ENCODE results near the gene APOBEC3C.
"Not testable (repeated sequence)": the region's sequence is repeated elsewhere in the genome, so short reads cannot be mapped to it uniquely, and the experiment has no call there.

APOBEC3C gene

DNA sequence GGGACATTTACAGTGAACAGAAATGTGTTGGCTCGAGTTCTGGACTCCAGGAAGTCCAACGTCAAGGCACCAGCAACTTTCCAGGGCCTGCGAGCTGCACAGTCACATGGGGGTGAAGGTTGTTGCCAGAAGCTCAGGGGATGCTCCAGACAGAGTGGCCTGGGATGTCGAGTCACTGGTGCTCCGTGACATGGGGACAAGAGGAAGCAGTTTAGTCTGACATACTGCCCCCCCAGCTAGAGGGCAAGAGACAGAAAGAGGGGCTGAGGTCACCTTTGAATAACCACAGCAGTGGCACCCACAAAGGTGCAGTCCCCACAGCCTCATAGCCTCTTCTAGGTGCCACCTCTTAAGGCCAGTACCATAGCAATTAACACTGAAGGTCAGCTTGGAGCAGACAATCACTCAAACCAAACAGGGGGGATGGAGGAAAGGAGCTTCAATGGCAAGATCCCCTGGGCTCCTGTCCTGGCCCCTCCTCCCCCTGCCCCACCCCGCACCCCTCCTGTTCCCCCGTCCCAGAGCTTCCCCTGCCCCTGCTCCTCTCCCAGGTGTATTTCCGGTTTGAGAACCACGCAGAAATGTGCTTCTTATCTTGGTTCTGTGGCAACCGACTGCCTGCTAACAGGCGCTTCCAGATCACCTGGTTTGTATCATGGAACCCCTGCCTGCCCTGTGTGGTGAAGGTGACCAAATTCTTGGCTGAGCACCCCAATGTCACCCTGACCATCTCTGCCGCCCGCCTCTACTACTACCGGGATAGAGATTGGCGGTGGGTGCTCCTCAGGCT lies 10.7 kb downstream of the APOBEC3C start:
- no peak for DNase-seq

DNA sequence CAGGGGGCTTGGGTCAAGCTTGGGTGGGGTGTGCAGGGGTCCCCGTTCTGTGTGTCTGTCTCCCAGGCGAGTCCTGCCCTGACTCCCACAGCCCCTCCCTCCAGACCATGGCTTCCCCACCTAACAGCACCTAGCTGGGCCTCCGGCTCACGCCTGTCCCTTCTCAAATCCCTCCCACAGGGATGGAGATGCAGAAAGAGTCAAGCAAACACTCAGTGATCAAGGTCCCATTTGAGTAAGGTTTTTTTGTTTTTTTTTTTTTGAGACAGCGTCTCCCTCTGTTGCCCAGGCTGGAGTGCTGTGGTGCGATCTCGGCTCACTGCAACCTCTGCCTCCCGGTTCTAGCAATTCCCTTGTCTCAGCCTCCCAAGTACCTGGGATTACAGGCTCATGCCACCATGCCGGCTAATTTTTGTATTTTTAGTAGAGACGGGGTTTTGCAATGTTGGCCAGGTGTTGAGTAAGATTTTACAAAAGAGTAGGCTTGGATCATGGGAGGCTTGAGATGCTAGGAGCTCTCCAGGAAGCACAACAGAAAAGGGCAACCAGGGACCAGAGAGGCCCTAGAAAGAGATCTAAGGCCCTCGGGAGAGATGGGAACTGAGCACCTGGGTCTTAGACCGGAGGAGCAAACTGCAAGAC lies 12.6 kb downstream of the APOBEC3C start:
- DNase-seq = no peak

DNA sequence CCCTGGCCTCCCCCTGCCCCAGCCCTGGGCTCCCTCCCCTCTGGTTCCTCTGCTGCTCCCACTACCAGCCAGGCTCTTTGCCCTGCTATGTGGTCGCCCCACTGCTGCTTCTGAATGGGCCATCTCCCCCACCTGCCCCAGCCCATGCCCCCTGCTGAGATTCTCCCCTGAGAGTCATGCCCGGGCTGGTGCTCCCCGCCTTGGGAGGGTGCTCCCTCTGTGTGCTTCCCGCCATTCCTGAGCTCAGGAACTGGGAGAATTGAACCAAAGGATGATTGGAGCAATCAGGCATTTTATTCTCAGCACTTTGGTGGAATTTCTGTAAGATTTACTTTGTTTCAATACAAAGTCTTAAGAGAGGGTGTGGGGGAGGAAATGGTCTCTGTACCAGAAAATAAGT lies 13.7 kb downstream of the APOBEC3C start:
- no peak for DNase-seq

DNA sequence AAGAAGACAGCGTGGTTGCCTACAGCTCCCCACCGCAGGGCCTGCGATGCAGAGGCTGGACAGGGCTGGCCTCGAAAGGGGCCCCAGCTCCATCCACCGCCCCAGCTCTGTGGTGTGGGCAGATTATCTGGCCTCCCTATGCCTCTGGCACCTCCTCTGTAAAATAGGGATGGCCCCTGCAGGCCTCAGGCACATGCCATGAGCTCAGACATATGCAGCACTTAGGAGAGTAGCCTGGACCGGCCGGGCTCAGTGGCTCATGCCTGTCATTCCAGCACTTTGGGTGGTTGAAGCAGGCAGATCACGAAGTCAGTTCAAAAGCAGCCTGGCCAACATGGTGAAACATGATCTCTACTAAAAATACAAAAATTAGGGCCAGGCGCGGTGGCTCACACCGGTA lies 14.2 kb downstream of the APOBEC3C start:
- DNase-seq = no peak

DNA sequence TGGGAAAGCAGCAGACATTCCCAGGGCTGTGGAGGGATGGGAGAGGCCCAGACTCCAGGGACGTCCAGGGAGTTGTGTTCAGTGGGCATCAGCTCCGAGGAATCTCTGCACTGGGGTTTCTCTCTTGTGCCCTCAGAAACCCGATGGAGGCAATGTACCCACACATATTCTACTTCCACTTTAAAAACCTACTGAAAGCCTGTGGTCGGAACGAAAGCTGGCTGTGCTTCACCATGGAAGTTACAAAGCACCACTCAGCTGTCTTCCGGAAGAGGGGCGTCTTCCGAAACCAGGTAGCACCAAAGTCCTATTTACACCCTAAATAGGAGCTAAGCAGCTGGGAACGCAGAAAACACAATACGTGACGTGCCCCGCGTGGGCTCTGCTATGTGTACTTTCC lies 15.2 kb downstream of the APOBEC3C start:
- DNase-seq = no peak

DNA sequence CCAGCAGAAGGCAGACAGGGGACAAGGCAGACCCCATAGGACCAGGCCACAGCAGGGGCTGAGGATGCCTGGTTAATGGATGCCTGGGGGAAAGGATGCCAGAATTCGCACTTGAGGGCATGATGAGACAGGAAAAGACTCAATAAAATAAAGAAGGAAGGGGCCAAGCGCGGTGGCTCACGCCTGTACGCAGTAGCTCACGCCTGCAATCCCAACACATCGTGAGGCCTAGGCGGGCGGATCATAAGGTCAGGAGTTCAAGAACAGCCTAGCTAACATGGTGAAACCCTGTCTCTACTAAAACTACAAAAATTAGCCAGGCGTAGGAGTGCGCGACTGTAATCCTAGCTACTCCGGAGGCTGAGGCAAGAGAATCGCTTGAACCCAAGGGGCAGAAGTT lies 16.6 kb downstream of the APOBEC3C start:
- DNase-seq = no peak

DNA sequence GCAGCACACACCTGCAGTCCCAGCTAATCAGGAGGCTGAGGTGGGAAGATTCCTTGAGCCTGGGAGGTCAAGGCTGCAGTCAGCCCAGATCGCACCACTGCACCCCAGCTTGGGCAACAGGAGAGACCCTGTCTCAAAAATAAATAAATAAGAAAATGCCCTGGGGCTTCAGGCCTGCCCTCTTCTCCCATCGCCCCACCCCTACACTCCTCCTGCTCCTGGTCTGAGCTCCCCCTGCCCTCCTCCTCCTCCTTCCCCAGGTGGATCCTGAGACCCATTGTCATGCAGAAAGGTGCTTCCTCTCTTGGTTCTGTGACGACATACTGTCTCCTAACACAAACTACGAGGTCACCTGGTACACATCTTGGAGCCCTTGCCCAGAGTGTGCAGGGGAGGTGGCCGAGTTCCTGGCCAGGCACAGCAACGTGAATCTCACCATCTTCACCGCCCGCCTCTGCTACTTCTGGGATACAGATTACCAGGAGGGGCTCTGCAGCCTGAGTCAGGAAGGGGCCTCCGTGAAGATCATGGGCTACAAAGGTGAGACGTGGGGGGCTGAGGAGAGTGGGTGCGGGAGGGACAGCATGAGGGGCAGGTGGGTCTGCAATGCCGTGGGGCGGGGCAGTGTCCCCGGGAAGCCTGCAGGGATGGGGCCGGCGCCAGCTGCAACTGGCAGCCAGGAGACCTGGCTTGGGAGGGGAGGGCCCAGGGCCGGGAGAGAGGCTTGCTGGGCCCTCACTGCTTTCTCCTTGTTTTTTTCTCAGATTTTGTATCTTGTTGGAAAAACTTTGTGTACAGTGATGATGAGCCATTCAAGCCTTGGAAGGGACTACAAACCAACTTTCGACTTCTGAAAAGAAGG lies 17.6 kb downstream of the APOBEC3C start:
- DNase-seq = not testable (repeated sequence)

DNA sequence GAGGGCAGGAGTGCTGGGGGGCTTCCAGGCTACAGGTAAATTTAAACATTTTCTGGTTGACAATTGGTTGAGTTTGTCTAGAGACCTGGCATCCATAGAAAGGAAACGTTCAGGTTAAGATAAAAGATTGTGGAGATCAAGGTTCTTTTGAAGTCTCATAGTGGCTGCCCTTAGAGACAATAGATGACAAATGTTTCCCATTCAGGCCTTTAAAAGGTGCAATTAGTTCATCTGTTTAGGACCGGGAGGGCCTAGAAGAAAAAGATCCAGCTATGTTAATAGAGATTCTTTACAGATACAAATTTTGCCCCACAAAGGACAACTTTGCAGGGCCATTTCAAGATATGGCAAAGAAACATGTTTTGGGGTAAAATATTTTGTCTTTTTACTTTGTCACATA lies 23.0 kb downstream of the APOBEC3C start:
- not testable (repeated sequence) for DNase-seq

DNA sequence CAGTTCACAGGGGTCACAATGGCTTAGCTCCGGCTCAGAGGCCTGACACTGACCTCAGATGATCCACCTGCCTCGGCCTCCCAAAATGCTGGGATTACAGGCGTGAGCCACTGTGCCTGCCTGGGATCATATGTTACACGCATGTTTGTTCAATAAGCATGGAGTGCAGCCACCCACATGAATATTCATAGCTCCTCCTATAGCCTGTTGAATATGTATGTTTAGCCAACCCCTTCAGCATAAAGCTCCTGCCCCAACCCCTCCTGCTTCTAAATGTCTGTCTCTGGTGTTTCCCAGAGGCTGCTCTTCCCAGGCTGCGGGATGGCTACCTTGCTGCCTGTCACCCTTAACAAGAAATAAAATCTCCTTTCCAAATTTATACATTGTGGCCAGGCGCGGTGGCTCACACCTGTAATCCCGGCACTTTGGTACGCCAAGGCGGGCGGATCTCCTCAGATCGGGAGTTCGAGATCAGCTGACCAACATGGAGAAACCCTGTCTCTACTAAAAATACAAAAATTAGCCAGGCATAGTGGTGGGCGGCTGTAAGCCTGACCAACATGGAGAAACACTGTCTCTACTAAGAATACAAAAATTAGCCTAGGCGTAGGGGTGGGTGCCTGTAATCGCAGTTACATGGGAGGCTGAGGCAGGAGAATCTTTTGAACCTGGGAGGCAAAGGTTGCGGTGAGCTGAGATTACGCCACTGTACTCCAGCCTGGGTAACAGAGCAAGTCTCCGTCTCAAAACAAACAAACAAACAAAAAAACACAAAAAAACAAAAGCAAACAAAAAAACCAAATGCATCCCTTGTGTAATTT lies 25.5 kb downstream of the APOBEC3C start:
- DNase-seq = no peak

DNA sequence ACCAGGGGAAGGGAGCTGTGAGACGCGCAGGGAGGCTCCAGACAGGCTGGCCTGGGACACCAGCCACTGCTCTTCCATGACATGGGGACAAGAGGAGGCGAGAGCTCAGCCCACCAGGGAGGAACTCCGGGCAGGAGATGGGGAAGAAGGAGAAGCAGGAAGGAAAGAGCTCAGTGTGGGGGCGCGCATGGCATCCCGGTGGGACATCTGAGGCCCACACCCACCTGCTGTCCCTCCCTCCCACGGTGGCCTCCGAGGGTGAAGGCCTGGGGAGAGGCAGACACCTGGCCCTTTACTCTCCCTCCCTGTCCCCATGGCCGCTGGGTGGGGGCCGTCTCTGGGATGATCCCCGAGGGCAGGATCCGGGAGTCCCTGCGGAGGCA lies 26.1 kb downstream of the APOBEC3C start:
- DNase-seq = not testable (repeated sequence)

DNA sequence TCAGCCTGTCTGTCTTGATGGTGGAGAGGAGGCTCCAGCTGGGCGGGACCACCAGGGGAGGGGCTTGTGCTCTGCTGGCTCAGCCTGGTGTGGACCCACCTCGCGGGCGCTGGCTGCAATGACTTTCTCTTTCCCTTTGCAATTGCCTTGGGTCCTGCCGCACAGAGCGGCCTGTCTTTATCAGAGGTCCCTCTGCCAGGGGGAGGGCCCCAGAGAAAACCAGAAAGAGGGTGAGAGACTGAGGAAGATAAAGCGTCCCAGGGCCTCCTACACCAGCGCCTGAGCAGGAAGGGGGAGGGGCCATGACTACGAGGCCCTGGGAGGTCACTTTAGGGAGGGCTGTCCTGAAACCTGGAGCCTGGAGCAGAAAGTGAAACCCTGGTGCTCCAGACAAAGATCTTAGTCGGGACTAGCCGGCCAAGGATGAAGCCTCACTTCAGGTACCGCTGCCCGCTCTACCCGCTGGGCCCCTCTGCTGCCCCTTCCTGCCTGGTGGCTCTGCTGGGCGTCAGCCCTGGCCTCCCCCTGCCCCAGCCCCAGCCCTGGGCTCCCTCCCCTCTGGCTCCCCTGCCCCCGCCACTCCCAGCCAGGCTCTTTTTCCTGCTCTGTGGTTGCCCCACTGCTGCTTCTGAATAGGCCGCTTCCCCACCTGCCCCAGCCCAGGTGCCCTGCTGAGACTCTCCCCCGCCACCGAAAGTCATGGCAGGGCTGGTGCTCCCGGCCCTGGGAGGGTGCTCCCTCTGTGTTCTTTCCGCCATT lies 26.7 kb downstream of the APOBEC3C start, which contains the start of gene APOBEC3F:
APOBEC3F (plus strand) TSS at position 327 of the 759 bp plus-strand sequence; CDS start at position 424, 97 bp downstream.
- DNase-seq = not testable (repeated sequence)

DNA sequence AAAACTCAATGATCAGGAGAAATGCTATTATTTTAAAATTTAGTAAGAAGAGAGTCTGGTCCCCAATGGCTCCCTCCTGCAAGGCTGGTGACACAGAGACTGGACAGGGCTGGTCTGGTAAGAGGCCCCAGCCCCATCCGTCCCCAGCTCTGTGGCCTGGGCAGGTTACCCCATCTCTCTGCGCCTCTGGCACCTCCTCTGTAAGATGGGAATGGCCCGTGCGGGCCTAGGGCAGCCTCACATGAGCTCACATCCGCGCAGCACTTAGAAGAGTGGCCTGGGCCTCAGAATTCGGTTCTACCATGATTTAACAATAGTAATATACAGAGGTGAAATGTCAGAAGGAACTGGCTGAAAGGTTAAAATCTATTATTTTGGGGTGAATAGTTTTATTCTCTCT lies 27.9 kb downstream of the APOBEC3C start:
- DNase-seq = no peak

DNA sequence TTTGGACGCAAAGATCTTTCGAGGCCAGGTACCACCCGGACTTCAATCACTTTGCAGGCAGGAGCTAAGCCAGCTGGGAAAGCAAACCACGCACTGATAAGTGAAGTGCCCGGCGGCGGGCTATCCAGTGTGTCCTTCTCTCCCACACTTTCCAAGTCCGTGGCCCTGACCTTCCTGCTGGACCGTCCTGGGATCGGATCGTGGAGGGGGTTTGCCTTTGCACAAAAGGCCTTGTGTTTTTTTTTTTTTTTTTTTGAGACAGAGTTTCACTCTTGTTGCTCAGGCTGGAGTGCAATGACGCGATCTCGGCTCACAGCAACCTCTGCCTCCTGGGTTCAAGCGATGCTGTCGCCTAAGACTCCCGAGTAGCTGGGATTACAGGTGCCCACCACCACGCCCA lies 29.0 kb downstream of the APOBEC3C start:
- not testable (repeated sequence) for DNase-seq

DNA sequence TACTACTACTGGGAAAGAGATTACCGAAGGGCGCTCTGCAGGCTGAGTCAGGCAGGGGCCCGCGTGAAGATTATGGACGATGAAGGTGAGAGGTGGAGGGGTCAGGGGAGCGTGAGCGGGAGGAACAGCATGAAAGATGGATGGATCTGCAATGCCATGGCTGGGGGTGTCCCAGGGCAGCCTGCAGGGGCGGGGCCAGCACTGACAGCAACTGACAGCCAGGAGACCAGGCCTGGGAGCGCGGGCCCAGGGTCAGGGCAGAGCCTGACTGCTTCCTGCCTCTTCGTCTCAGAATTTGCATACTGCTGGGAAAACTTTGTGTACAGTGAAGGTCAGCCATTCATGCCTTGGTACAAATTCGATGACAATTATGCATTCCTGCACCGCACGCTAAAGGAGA lies 31.1 kb downstream of the APOBEC3C start:
- not testable (repeated sequence) for DNase-seq

DNA sequence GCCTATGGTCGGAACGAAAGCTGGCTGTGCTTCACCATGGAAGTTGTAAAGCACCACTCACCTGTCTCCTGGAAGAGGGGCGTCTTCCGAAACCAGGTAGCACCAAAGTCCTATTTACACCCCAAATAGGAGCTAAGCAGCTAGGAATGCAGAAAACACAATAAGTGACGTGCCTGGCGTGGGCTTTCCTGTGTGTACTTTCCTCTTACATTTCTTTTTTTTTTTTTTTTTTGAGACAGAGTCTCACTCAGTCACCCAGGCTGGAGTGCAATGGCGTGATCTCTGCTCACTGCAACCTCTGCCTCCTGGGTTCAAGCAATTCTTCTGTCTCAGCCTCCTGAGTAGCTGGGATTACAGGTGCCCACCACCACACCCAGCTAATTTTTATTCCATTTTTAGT lies 35.4 kb downstream of the APOBEC3C start:
- not testable (repeated sequence) for DNase-seq

DNA sequence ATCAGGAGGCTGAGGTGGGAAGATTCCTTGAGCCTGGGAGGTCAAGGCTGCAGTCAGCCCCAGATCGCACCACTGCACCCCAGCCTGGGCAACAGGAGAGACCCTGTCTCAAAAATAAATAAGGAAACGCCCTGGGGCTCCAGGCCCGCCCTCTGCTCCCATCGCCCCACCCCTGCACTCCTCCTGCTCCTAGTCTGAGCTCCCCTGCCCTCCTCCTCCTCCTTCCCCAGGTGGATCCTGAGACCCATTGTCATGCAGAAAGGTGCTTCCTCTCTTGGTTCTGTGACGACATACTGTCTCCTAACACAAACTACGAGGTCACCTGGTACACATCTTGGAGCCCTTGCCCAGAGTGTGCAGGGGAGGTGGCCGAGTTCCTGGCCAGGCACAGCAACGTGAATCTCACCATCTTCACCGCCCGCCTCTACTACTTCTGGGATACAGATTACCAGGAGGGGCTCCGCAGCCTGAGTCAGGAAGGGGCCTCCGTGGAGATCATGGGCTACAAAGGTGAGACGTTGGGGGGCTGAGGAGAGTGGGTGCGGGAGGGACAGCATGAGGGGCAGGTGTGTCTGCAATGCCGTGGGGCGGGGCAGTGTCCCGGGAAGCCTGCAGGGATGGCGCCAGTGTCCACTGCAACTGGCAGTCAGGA lies 37.9 kb downstream of the APOBEC3C start:
- DNase-seq = not testable (repeated sequence)

DNA sequence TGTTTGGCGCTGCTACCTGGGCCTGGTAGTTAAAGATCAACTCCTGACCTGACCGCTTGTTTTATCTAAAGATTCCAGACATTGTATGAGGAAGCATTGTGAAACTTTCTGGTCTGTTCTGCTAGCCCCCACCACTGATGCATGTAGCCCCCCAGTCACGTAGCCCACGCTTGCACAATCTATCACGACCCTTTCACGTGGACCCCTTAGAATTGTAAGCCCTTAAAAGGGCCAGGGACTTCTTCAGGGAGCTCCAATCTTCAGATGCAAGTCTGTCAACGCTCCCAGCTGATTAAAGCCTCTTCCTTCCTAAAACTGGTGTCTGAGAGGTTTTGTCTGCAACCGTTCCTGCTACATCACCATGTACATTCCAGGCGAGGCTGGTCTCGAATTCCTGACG lies 41.6 kb downstream of the APOBEC3C start:
- DNase-seq = no peak

DNA sequence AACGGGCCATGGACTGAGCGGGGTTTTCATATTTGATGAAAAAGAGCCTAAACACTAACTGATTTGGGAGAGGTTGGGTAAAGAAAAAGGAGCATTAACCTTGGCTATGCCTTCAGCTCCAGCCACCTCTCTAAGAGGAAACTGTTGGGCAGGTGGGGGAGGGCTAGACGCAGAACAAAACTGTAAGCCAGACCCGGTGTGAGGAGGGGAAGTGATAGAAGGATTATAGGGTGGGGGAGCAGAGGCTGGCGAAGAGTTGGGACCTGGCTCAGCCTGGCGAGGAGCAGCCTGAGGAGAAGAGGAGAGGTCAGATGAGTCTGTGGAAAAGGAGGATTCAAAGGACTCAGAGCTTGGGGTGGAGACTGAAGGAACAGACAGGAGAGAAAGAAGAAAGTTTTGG lies 47.2 kb downstream of the APOBEC3C start:
- DNase-seq = not testable (repeated sequence)

DNA sequence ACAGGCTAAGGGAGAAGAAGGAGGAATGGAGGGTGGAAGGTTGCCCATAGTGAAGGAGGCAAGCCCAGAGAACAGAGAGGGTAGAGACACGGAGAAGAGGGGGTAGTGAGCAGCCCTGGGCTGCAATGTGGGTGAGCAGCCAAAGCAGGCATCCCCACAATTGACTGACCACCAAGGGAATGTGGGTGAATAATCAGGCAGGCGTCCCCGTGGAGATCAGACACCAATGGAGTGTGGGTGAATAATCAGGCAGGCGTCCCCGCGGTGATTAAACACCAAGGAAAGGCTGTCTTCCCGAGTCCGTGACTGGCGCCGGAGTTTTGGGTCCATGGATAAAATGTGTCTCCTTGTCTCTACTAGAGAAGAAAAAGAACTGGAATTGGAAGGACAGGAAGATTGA lies 47.9 kb downstream of the APOBEC3C start:
- not testable (repeated sequence) for DNase-seq

DNA sequence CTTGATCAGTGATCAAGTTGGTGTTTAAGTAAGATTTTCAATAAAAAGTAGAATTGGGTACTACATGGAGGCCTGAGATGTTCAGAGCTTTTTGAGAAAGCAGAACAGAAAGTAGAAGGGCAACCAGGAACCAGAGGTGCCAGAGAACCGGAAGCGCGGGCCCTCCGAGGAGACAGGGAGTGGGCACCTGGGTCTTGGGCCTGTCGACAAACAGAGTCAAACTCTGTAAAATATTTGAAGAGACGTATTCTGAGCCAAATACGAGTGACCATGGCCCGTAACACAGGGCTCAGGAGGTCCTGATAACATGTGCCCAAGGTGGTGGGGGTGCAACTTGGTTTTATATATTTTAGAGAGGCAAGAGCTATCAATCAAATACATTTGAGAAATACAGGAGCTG lies 49.8 kb downstream of the APOBEC3C start:
- DNase-seq = not testable (repeated sequence)

Measured in NCI-H2029 treated with DMSO at 0.1 percent for 48 hours (cell line).